GM12891 (cell line): Measurements from ENCODE around the gene CACNB4.
A peak's percentile ranks its signal among the peaks of the same experiment; 100 is the strongest.

Source experiments
- DNase-seq: peaks from one replicate; pipeline ENCODE4 v3.0.0; 2011; ENCODE audit warnings: low spot score; ENCODE audit not compliant: insufficient read length
- FAIRE-seq: peaks from 2 replicates; lab custom pipeline; 2011; peaks lifted over from hg19 to GRCh38; lab: Jason Lieb, UNC
- PAX5 ChIP-seq: IDR thresholded peaks from 2 replicates; pipeline ENCODE4 v1.6.1; 2011; ENCODE audit warnings: low read length, moderate library complexity, mild to moderate bottlenecking; ENCODE audit not compliant: insufficient read depth, severe bottlenecking
- POLR2A ChIP-seq: IDR thresholded peaks from 2 replicates; pipeline ENCODE4 v1.6.1; 2011; ENCODE audit warnings: low read depth, low read length, control low read depth
- POLR2AphosphoS5 ChIP-seq: IDR thresholded peaks from 2 replicates; pipeline ENCODE4 v1.6.1; 2011; ENCODE audit warnings: low read depth, low read length, control low read depth
- POU2F2 ChIP-seq: IDR thresholded peaks from 2 replicates; pipeline ENCODE4 v1.6.1; 2011; ENCODE audit warnings: low read depth, mild to moderate bottlenecking, control low read depth, low read length, moderate library complexity
- SPI1 ChIP-seq: IDR thresholded peaks from 2 replicates; pipeline ENCODE4 v1.6.1; 2011; ENCODE audit warnings: low read depth, low read length, control low read depth
- TAF1 ChIP-seq: IDR thresholded peaks from 2 replicates; pipeline ENCODE4 v1.6.1; 2011; ENCODE audit warnings: low read depth, low read length, control low read depth

CACNB4 gene

GRCh38 chr2:151852260-151853069 lies 246.4 kb downstream of the CACNB4 start:
- FAIRE-seq = no peak
- DNase-seq = no peak
- TF ChIP-seq POLR2AphosphoS5 (no peak), PAX5 (no peak), SPI1 (no peak)

- TF ChIP-seq POLR2AphosphoS5 (no peak), TAF1 (no peak), POU2F2 (no peak), PAX5 (no peak), POLR2A (no peak), SPI1 (no peak)
- DNase-seq (no peak), FAIRE-seq (no peak)
These were observed 247.1 kb downstream of the CACNB4 start for GRCh38 chr2:151851761-151852160.

GRCh38 chr2:151849413-151850010 lies 249.3 kb downstream of the CACNB4 start:
- TF ChIP-seq POU2F2 (no peak), PAX5 (no peak), POLR2AphosphoS5 (no peak), POLR2A (no peak), SPI1 (no peak), TAF1 (no peak)
- DNase-seq (no peak), FAIRE-seq (no peak)

- no peak for TF ChIP-seq TAF1
- no peak for TF ChIP-seq SPI1
- no peak for TF ChIP-seq PAX5
- no peak for TF ChIP-seq POLR2AphosphoS5
- TF ChIP-seq POU2F2 = no peak
- no peak for TF ChIP-seq POLR2A
- peak; percentile 62 for FAIRE-seq
- no peak for DNase-seq
These were observed 253.0 kb downstream of the CACNB4 start for GRCh38 chr2:151845884-151846283.

GRCh38 chr2:151845481-151845880 lies 253.4 kb downstream of the CACNB4 start:
- DNase-seq (no peak), FAIRE-seq (peak; percentile 60)

GRCh38 chr2:151844211-151844896 lies 254.5 kb downstream of the CACNB4 start:
- no peak for TF ChIP-seq TAF1
- TF ChIP-seq POLR2A = no peak
- TF ChIP-seq PAX5 = no peak
- TF ChIP-seq SPI1 = no peak
- no peak for TF ChIP-seq POU2F2
- TF ChIP-seq POLR2AphosphoS5 = no peak
- peak; percentile 5 for FAIRE-seq
- DNase-seq = no peak

More at GRCh38 chr2:151845481-151845880, 253.4 kb downstream of the CACNB4 start:
- TF ChIP-seq POLR2AphosphoS5 = no peak

GRCh38 chr2:151843691-151844061 lies 255.2 kb downstream of the CACNB4 start:
- FAIRE-seq (no peak), DNase-seq (no peak)
- no peak for TF ChIP-seq POLR2A
- no peak for TF ChIP-seq POU2F2
- TF ChIP-seq TAF1 = no peak
- TF ChIP-seq POLR2AphosphoS5 = no peak
- TF ChIP-seq PAX5 = no peak
- no peak for TF ChIP-seq SPI1

GRCh38 chr2:151842830-151843690 lies 255.8 kb downstream of the CACNB4 start:
- DNase-seq (no peak), FAIRE-seq (peak; percentile 81)
- TF ChIP-seq PAX5 (no peak), POLR2AphosphoS5 (no peak), TAF1 (no peak), POU2F2 (no peak), POLR2A (no peak), SPI1 (no peak)

GRCh38 chr2:151841047-151841424 lies 257.8 kb downstream of the CACNB4 start:
- TF ChIP-seq POLR2AphosphoS5 (no peak), TAF1 (no peak), POU2F2 (no peak), PAX5 (no peak), POLR2A (no peak), SPI1 (no peak)
- no peak for FAIRE-seq
- DNase-seq = no peak
